Large intestine (tissue), 3 donors: ENCODE data around the gene MORN5. TPM values are rescaled to one million over a fixed set of nuclear protein-coding genes. Genes with fewer than 3 reads are reported as not detected.
A peak's percentile ranks its signal among the peaks of the same experiment; 100 is the strongest.

Source experiments
- DNase-seq, 2 donors: peaks; one replicate each; pipeline versions ENCODE4 v3.0.0 to v3.0.0-alpha.2; 2013
- H3K27ac ChIP-seq: one replicate; pipeline ENCODE4 v1.5.1; 2013; ENCODE audit warnings: low read length
- H3K27me3 ChIP-seq: 2 replicates; pipeline ENCODE4 v1.6.1; 2013; ENCODE audit warnings: low read length; ENCODE audit not compliant: control insufficient read depth, insufficient read depth
- H3K36me3 ChIP-seq: 2 replicates; pipeline ENCODE4 v1.6.1; 2013; ENCODE audit warnings: low read length; ENCODE audit not compliant: control insufficient read depth, insufficient read depth
- H3K4me1 ChIP-seq: one replicate; pipeline ENCODE4 v1.6.1; 2013; ENCODE audit warnings: low read length; ENCODE audit not compliant: control insufficient read depth, insufficient read depth
- H3K4me3 ChIP-seq: one replicate; pipeline ENCODE4 v1.5.1; 2013; ENCODE audit warnings: low read length
- H3K9me3 ChIP-seq: one replicate; pipeline ENCODE4 v1.6.1; 2013; ENCODE audit warnings: mild to moderate bottlenecking, low read depth, low read length, moderate library complexity; ENCODE audit not compliant: control insufficient read depth
- WGBS: methylation state at CpG from one replicate; pipeline ENCODE4 v1.1.5; 2013; ENCODE audit warnings: low lambda C conversion rate; ENCODE audit not compliant: insufficient coverage; 5-methylcytosine and 5-hydroxymethylcytosine counted together
- polyA plus RNA-seq: library from polyadenylated mRNA; unstranded; fragments of 120-200 nt; gene quantifications from one replicate; pipeline ENCODE4 v1.2.1, GENCODE V29; 2013

Gene MORN5
- polyA plus RNA-seq, 1 donor, result 2.2 TPM

DNA sequence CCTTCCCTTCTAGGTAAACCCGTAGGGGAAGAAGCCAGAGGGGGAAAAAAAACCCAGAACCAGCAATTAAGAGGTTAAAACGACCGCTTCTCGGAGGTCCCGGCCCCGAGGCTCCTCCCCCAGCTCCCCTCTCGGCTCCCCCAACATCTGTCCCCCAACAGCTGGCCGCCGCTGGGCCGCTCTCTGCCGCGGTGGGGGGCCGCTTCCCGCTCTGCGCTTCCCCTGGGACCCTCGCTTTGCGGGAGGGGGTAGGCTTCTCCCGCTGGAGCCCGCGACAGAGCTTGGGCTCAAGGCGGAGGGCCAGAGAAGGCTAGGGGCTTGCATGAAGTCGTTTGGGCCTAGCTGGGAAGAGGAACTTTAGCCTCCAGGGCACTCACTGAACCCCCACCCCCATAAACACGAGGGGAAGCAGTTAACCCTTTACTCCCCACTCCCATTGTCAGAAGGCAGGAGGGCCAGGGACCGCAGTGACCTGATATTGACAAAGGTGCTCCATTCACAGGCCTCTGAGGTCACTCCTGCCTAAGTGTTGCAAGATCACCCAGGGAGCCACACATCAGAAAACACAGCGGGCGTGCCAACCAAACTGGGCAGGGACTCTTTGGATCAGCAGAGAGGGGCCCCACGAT is 61.6 kb downstream of the MORN5 start:
- peaks cover 18% of the 10 kb centered on the region for H3K4me1 ChIP-seq
- no CpG with 5 or more reads among the region's 27 CpGs for WGBS
- H3K27me3 ChIP-seq, result peaks cover 100% of the 10 kb centered on the region
- H3K4me3 ChIP-seq, result no peak overlapping the region
- no peak for DNase-seq
- no peaks in the 10 kb centered on the region for H3K36me3 ChIP-seq
- H3K27ac ChIP-seq, result no peak overlapping the region
- peaks cover 23% of the 10 kb centered on the region for H3K9me3 ChIP-seq

DNA sequence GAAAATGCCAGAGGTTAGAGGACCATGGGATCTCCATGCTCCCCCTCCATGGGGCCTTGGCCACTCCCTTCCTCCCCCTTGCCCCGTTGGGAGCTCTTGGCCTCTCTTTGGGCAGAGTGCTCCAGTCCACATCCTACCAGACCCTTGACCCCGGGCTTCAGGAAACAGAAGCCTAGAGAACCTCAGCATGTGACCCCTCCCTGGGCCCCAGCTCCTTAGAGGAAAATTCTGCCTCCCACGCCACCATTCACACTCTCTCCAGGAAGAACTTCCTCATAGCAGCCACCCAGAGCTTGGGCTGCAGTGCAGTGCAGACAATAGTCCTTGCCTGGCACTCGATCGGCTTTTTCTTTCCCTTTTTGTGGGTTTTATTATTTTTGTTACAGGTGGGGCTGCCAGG is 63.1 kb downstream of the MORN5 start:
- H3K4me3 ChIP-seq, result no peak overlapping the region
- 33% methylated on average over 2 of the region's 5 CpGs for WGBS
- no peak overlapping the region for H3K27ac ChIP-seq
- H3K4me1 ChIP-seq, result peaks cover 18% of the 10 kb centered on the region
- peaks cover 24% of the 10 kb centered on the region for H3K9me3 ChIP-seq
- DNase-seq, result no peak
- H3K27me3 ChIP-seq, result peaks cover 100% of the 10 kb centered on the region
- no peaks in the 10 kb centered on the region for H3K36me3 ChIP-seq

DNA sequence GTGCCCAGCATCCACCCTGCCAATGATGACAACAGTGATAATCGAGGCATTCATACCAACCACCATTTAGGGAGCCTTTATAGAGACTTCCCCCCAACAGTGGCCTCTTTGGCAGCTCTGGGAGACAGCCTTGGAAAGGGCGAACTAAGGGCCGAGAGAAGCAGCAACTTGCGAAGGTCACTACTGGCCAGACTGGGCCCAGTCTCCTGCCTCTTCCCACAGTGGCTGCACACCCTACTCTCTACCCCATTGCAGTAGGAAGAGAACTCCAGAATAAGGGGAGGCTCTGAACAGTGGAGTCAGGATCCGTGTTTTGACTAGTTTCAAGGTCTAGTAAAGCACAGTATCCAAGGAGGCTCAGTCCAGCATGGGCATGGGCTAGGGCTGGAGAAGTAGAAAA is 63.7 kb downstream of the MORN5 start:
- WGBS, result no CpG with 5 or more reads among the region's 5 CpGs
- Histone ChIP-seq H3K36me3 (no peaks in the 10 kb centered on the region), H3K4me3 (no peak overlapping the region), H3K27me3 (peaks cover 99% of the 10 kb centered on the region), H3K27ac (no peak overlapping the region), H3K4me1 (peaks cover 18% of the 10 kb centered on the region), H3K9me3 (peaks cover 28% of the 10 kb centered on the region)
- DNase-seq, result no peak

DNA sequence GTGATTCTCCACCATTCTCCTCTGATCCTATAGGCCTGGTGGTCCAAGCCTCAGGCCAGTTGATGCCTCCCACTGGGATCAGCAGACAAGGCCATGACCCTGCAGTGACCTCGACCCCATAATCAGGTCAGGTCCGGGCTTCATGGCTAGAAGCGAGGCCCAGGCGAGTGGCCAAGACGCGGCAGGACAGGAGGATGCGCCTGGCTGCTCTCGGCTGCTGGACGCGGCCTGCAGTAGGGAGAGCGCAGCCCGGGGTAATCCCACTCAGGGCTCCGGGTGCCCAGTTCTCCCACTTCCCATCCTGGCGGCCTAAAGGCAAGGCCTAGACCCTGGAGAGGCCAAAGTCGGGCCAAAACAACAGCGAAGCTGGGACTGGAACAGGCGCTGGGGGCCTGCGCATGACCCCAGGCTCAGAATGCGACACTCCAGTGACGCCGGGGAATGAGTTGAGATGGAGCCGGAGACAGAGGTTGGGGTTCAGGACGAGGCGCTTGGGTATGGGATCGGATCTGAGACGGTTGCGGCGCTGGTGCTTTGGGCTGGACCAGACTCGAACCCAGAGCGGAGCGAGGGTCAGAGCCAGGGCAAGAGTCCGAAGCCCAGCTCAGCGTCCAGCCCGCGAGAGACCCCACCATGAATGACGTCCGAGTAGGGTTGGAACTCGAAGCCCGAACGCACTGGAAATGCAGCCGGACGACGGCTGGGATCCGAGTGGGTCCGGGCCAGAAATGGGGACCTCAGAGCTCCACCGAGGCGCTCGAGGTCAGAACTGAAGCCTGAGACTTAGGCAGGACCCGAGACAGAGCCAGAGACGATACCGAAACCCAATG is 65.8 kb downstream of the MORN5 start:
- no peak for DNase-seq
- Histone ChIP-seq H3K36me3 (no peaks in the 10 kb centered on the region), H3K4me1 (peaks cover 10% of the 10 kb centered on the region), H3K27ac (no peak overlapping the region), H3K4me3 (no peak overlapping the region), H3K9me3 (peaks cover 21% of the 10 kb centered on the region), H3K27me3 (peaks cover 98% of the 10 kb centered on the region)
- WGBS, result 30% methylated on average over 2 of the region's 51 CpGs

DNA sequence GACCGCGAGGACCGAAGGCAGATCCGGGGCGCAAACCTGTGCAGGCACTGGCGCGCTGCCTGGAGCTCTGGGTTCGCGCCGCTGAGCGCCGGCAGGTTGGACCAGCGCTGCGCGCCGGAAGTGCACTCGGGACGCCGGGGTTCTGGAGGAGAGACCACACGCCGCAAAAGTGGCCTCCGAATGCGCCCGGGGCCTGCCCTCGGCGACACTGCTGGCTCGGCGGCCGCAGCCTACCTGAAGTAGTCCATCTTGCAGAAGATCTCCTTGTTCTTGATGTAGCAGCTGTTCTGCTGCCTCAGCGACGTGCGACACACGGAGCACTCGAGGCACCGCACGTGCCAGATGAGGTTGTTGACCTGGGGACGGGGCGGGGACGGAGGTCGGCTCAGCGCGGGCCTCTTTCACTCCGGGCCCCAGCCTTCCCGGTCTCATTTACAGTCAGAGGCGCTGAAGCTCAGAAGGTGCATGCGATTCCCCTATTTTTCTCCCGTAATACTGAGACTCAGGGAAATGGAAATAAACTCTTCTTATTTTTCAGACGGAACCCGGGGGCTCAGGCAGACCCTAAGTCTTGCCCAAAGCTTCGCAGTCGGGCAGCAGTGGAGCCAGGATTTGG is 66.5 kb downstream of the MORN5 start:
- H3K9me3 ChIP-seq, result peaks cover 19% of the 10 kb centered on the region
- H3K4me1 ChIP-seq, result peaks cover 7% of the 10 kb centered on the region
- H3K4me3 ChIP-seq, result no peak overlapping the region
- H3K36me3 ChIP-seq, result no peaks in the 10 kb centered on the region
- no CpG with 5 or more reads among the region's 51 CpGs for WGBS
- DNase-seq, result peak in 1 of 2 donors; percentile 41
- H3K27ac ChIP-seq, result no peak overlapping the region
- H3K27me3 ChIP-seq, result peaks cover 98% of the 10 kb centered on the region

DNA sequence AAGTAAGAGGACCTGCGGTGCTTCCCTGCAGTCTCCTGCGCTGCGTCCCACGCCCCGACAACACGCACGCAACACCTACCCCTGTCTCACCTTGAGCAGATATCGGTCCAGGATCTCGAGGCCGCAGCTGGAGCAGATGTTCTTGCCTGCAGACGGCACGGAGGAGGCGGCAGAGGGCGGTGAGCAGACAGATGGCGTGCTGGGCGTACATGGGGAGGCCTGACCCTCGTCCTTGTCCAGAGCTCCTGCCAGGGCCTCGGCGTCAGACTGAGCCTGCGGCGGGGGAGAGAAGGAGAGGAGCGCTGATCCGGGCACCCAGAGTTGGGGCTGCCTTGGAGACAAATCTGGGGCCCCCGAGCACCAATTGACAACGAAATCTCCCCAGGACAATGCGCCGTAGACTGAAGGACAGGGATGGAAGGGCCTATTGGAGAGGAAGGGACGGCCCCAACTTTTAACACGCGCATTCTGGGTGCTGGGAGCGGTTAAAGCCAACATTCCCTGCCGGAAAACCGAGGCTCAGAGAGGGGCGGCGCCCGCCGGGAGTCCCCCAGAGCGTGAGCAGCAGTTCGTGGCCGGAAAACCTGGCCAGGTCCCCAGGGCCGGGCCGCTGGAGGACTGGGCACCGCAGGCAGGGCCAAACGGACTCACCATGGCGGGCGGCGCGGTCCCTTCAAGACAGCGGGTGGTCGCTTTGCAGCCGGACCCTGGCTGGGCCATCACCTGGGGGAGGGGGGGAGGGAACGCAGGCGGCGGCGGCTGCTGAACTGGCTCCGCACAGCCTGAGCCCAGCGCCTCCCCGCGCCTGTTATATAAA is 67.3 kb downstream of the MORN5 start:
- Histone ChIP-seq H3K4me1 (peaks cover 4% of the 10 kb centered on the region), H3K27me3 (peaks cover 98% of the 10 kb centered on the region), H3K9me3 (peaks cover 17% of the 10 kb centered on the region), H3K36me3 (no peaks in the 10 kb centered on the region), H3K27ac (no peak overlapping the region), H3K4me3 (no peak overlapping the region)
- no peak for DNase-seq
- WGBS, result no CpG with 5 or more reads among the region's 59 CpGs

DNA sequence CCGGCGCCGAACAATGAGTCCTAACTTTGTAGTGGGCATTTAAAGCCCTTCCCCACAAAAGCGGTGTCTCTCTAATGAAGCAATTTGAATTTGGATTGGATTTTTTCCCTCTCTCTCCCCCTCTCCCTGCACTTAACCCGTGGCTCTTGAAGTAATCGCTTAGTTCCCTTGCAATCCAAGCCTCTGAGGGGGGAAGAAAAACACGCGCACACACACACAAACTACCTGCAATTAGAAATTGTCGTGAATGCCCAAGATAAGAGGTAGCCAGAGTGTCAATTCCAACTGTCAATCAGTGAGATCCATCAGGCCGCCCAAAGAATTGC is 67.8 kb downstream of the MORN5 start:
- no CpG with 5 or more reads among the region's 10 CpGs for WGBS
- H3K27me3 ChIP-seq, result peaks cover 98% of the 10 kb centered on the region
- H3K4me3 ChIP-seq, result no peak overlapping the region
- no peak overlapping the region for H3K27ac ChIP-seq
- H3K4me1 ChIP-seq, result peaks cover 4% of the 10 kb centered on the region
- no peaks in the 10 kb centered on the region for H3K36me3 ChIP-seq
- no peak for DNase-seq
- peaks cover 17% of the 10 kb centered on the region for H3K9me3 ChIP-seq

DNA sequence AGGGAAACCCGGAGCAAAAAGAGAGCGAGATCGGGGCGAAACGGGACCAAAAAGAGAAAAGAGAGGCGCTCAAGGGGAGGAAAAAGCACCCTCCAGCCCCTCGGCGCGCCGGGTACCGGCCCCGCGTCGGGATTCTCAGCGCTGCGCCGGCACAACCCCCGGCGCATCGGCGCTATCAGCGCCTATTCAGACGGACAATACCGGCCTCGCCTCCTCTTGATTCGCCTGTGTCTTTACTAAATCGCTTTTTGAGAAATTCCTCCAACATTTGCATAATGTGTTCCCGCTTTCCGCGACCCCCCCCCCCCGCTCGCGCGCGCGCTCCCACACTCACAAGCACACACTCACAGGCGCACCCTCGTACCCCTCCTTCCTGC is 68.5 kb downstream of the MORN5 start:
- peak in 1 of 2 donors; percentile 34 for DNase-seq
- Histone ChIP-seq H3K4me1 (peaks cover 4% of the 10 kb centered on the region), H3K27me3 (peaks cover 98% of the 10 kb centered on the region), H3K9me3 (peaks cover 17% of the 10 kb centered on the region), H3K4me3 (no peak overlapping the region), H3K27ac (no peak overlapping the region), H3K36me3 (no peaks in the 10 kb centered on the region)
- 5% methylated on average over 4 of the region's 38 CpGs for WGBS

DNA sequence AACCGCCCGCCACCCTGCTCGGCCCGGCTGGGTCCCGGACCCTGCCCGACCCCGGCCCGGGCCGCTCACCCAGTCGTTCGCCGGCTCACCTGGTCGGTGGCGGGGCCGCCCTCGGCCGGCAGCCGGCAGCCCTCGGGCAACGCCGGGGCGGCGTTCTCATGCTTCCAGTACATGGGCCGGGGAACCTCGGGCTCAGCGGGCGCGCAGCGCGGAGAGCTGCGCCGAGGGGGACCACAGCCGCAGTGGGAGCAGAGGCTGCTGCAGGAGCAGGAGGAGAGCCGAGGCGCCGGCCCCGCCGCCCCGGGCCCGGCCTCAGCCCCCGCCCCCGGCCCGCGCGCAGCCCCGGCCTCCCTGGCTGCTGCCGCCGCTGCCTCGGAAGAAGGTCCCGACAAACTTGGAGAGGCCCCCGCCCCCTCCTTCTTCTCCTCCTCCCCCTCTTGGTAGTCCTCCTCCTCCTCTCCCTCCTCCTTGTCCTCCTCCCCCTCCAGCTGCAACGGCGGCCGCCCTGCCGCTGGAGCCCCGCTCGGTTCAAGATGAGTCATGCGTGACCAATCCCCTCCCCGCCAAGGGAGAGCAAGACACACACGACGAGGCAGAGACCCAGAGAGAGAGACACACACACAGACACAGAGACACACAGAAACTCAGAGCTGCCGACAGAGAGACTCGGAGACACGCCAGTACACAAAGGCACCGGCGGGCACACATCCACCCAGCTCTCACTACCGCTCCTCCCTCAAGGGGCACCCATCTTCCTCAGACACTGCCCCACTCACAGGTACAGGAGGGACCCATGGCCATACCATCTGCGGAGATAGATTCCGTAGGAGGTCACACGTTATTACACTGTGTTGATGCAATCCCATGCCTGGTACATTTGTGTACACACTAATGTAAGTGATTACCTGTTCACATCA is 69.1 kb downstream of the MORN5 start, which contains the start of gene LHX6:
Gene LHX6, minus strand, starts transcription at position 390 of the 917 bp plus-strand sequence. Its CDS starts 217 bp downstream, at position 173.
- Histone ChIP-seq H3K4me3 (no peak within 1 kb of the TSS), H3K36me3 (no peaks in the 10 kb centered on the region), H3K4me1 (peaks cover 4% of the 10 kb centered on the region), H3K9me3 (peaks cover 17% of the 10 kb centered on the region), H3K27me3 (peaks cover 97% of the 10 kb centered on the region), H3K27ac (no peak within 1 kb of the TSS)
- no peak for DNase-seq
- WGBS, result no CpG with 5 or more reads among the region's 70 CpGs
